ENCODE results near the gene RSU1.

The RSU1 gene

GRCh38 chr10:16789261-16789660, 28.0 kb downstream of the RSU1 start:
- H4K20me1 ChIP-seq (ENCODE audit: insufficient read depth, low read length): no peaks in the 10 kb centered on the region
- H3K4me1 ChIP-seq (ENCODE audit: insufficient read depth, low read length, severe bottlenecking): no peaks in the 10 kb centered on the region
- no peak for TF ChIP-seq EZH2 (IDR thresholded peaks at IDR 0.05; ENCODE audit: borderline replicate concordance, low read length)
- TF ChIP-seq, protein P1, sequence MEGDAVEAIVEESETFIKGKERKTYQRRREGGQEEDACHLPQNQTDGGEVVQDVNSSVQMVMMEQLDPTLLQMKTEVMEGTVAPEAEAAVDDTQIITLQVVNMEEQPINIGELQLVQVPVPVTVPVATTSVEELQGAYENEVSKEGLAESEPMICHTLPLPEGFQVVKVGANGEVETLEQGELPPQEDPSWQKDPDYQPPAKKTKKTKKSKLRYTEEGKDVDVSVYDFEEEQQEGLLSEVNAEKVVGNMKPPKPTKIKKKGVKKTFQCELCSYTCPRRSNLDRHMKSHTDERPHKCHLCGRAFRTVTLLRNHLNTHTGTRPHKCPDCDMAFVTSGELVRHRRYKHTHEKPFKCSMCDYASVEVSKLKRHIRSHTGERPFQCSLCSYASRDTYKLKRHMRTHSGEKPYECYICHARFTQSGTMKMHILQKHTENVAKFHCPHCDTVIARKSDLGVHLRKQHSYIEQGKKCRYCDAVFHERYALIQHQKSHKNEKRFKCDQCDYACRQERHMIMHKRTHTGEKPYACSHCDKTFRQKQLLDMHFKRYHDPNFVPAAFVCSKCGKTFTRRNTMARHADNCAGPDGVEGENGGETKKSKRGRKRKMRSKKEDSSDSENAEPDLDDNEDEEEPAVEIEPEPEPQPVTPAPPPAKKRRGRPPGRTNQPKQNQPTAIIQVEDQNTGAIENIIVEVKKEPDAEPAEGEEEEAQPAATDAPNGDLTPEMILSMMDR (IDR thresholded peaks at IDR 0.05; ENCODE audit: low read length): no peak
- H3K9me2 ChIP-seq (ENCODE audit: low read depth, low read length): no peaks in the 10 kb centered on the region
- no peak overlapping the region for H3K4me2 ChIP-seq (ENCODE audit: low read length)
- no peaks in the 10 kb centered on the region for H3K27me3 ChIP-seq (ENCODE audit: insufficient read depth, low read length)
- H3F3A ChIP-seq (ENCODE audit: insufficient read depth, low read length): no peaks in the 10 kb centered on the region
- no peaks in the 10 kb centered on the region; the same call in 1 of the 2 replicates for H3K9me3 ChIP-seq (ENCODE audit: low read length)
- H3K9ac ChIP-seq (ENCODE audit: low read length): no peak overlapping the region
- no peaks in the 10 kb centered on the region for H3K36me3 ChIP-seq (ENCODE audit: insufficient read depth, low read length)
- H3K79me2 ChIP-seq (ENCODE audit: insufficient read depth, low read length): 0 out of 2 replicates have a peak, but pooled peaks cover 5% of the 10 kb centered on the region
- H3K27ac ChIP-seq (ENCODE audit: low read depth, low read length, poor library complexity, severe bottlenecking): no peak overlapping the region
- no peak overlapping the region for H3K4me3 ChIP-seq (ENCODE audit: low read depth, low read length, poor library complexity, severe bottlenecking)
- no peak overlapping the region for H2AFZ ChIP-seq (ENCODE audit: low read length)

- Histone ChIP-seq H3K4me2 (ENCODE audit: low read length) (no peak overlapping the region), H3K9me2 (ENCODE audit: low read depth, low read length) (no peaks in the 10 kb centered on the region), H3K4me1 (ENCODE audit: insufficient read depth, low read length, severe bottlenecking) (no peaks in the 10 kb centered on the region), H3K9me3 (ENCODE audit: low read length) (no peaks in the 10 kb centered on the region; the same call in 1 of the 2 replicates), H4K20me1 (ENCODE audit: insufficient read depth, low read length) (no peaks in the 10 kb centered on the region), H3K27ac (ENCODE audit: low read depth, low read length, poor library complexity, severe bottlenecking) (no peak overlapping the region), H3K27me3 (ENCODE audit: insufficient read depth, low read length) (no peaks in the 10 kb centered on the region), H3F3A (ENCODE audit: insufficient read depth, low read length) (no peaks in the 10 kb centered on the region), H2AFZ (ENCODE audit: low read length) (no peak overlapping the region), H3K36me3 (ENCODE audit: insufficient read depth, low read length) (no peaks in the 10 kb centered on the region), H3K9ac (ENCODE audit: low read length) (no peak overlapping the region), H3K79me2 (ENCODE audit: insufficient read depth, low read length) (0 out of 2 replicates have a peak, but pooled peaks cover 5% of the 10 kb centered on the region), H3K4me3 (ENCODE audit: low read depth, low read length, poor library complexity, severe bottlenecking) (no peak overlapping the region)
- no peak for TF ChIP-seq EZH2 (IDR thresholded peaks at IDR 0.05; ENCODE audit: borderline replicate concordance, low read length)
- TF ChIP-seq, protein P1 (IDR thresholded peaks at IDR 0.05; ENCODE audit: low read length): no peak
Measured at GRCh38 chr10:16788778-16789177, 28.4 kb downstream of the RSU1 start.

GRCh38 chr10:16788125-16788524, 29.1 kb downstream of the RSU1 start:
- H3K4me2 ChIP-seq (ENCODE audit: low read length): no peak overlapping the region
- H2AFZ ChIP-seq (ENCODE audit: low read length): no peak overlapping the region
- no peaks in the 10 kb centered on the region for H3K4me1 ChIP-seq (ENCODE audit: insufficient read depth, low read length, severe bottlenecking)
- 0 out of 2 replicates have a peak, but pooled peaks cover 2% of the 10 kb centered on the region for H3K79me2 ChIP-seq (ENCODE audit: insufficient read depth, low read length)
- no peaks in the 10 kb centered on the region for H3K36me3 ChIP-seq (ENCODE audit: insufficient read depth, low read length)
- TF ChIP-seq EZH2 (IDR thresholded peaks at IDR 0.05; ENCODE audit: borderline replicate concordance, low read length): no peak
- TF ChIP-seq, protein P1 (IDR thresholded peaks at IDR 0.05; ENCODE audit: low read length): no peak
- H3K27me3 ChIP-seq (ENCODE audit: insufficient read depth, low read length): no peaks in the 10 kb centered on the region
- no peaks in the 10 kb centered on the region for H3F3A ChIP-seq (ENCODE audit: insufficient read depth, low read length)
- H3K4me3 ChIP-seq (ENCODE audit: low read depth, low read length, poor library complexity, severe bottlenecking): no peak overlapping the region
- no peaks in the 10 kb centered on the region; the same call in 1 of the 2 replicates for H3K9me3 ChIP-seq (ENCODE audit: low read length)
- no peaks in the 10 kb centered on the region for H3K9me2 ChIP-seq (ENCODE audit: low read depth, low read length)
- no peaks in the 10 kb centered on the region for H4K20me1 ChIP-seq (ENCODE audit: insufficient read depth, low read length)
- no peak overlapping the region for H3K27ac ChIP-seq (ENCODE audit: low read depth, low read length, poor library complexity, severe bottlenecking)
- H3K9ac ChIP-seq (ENCODE audit: low read length): no peak overlapping the region

Measured in OCI-LY1 (cell line).